HUES64 (cell line): ENCODE results near the gene PRR19.

ENCODE experiments used
- H3K27ac ChIP-seq: 2 replicates; pipeline ENCODE4 v1.7.0; 2013; ENCODE audit warnings: low read depth, low read length, inconsistent platforms
- H3K27me3 ChIP-seq: 2 replicates; pipeline ENCODE4 v1.6.1; 2013; ENCODE audit warnings: mild to moderate bottlenecking, low read length; ENCODE audit not compliant: insufficient read depth
- H3K36me3 ChIP-seq: 2 replicates; pipeline ENCODE4 v1.6.1; 2013; ENCODE audit warnings: mild to moderate bottlenecking, low read length; ENCODE audit not compliant: insufficient read depth
- H3K4me1 ChIP-seq: 2 replicates; pipeline ENCODE4 v1.6.1; 2013; ENCODE audit warnings: mild to moderate bottlenecking, low read length, moderate library complexity; ENCODE audit not compliant: insufficient read depth
- H3K4me3 ChIP-seq: 2 replicates; pipeline ENCODE4 v1.5.1; 2013; ENCODE audit warnings: mild to moderate bottlenecking, low read length, moderate library complexity
- H3K9ac ChIP-seq: 2 replicates; pipeline ENCODE4 v1.6.1; 2013; ENCODE audit warnings: mild to moderate bottlenecking, low read depth, low read length
- H3K9me3 ChIP-seq: 2 replicates; pipeline ENCODE4 v1.6.1; 2013; ENCODE audit warnings: low read depth, low read length; ENCODE audit not compliant: insufficient read depth
- WGBS: fragments of 150-250, 120-280 bp; methylation state at CpG from one replicate; pipeline ENCODE4 v1.1.7; 2013; ENCODE audit warnings: missing lambda C conversion rate; 5-methylcytosine and 5-hydroxymethylcytosine counted together

The PRR19 gene

DNA sequence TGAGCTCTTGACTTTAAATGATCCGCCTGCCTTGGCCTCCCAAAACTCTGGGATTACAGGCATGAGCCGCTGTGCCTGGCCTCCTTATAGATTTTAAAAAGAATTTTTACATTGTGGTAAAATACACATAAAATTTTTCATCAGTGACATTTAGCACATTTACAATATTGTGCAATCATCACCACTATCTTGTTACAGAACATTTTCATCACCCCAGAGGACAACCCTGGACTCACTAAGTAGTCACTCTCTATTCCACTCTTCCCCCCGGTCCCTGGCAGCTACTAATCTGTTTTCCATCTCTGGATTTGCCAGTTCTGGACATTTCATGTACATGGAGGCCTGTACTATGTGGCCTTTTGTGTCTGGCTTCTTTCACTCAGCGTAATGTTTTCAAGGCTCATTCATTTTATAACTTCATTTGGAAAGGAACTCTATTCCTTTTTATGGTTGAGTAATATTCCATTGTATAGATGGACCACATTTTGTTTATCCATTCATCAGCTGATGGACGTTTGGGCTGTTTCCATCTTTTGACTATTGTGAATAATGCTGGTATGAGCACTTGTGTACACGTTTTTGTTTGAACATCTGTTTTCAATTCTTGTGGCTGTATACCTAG is 43.4 kb downstream of the PRR19 start:
- Histone ChIP-seq H3K36me3 (peaks cover 10% of the 10 kb centered on the region), H3K9me3 (no peaks in the 10 kb centered on the region), H3K27ac (no peak overlapping the region), H3K4me1 (no peaks in the 10 kb centered on the region), H3K9ac (no peak overlapping the region), H3K4me3 (no peak overlapping the region), H3K27me3 (no peaks in the 10 kb centered on the region)
- 94% methylated on average over 5 of the region's 6 CpGs for WGBS

DNA sequence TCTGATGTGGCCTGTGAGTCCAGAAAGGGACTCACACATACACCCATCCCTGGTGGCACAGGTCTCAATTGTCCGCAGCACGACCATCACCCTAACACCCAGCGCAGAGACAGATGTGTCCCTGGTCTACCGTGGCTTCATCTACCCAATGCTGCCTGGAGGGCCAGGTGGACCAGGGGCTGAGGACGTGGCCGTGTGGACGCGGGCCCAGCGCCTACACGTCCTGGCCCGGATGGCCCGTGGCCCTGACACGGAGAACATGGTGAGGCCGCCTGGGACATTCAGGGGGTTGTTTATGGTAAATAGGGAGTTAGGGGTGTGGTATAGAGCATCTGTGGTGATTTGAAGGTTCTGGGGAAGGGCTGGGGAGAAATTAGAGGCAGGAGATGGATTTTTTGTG is 46.3 kb downstream of the PRR19 start:
- WGBS, result 96% methylated on average over 14 of the region's 14 CpGs
- no peak overlapping the region for H3K9ac ChIP-seq
- no peak overlapping the region for H3K27ac ChIP-seq
- H3K27me3 ChIP-seq, result no peaks in the 10 kb centered on the region
- H3K4me3 ChIP-seq, result no peak overlapping the region
- H3K9me3 ChIP-seq, result no peaks in the 10 kb centered on the region
- no peaks in the 10 kb centered on the region for H3K4me1 ChIP-seq
- H3K36me3 ChIP-seq, result peaks cover 10% of the 10 kb centered on the region

- Histone ChIP-seq H3K27me3 (no peaks in the 10 kb centered on the region), H3K9me3 (no peaks in the 10 kb centered on the region), H3K27ac (no peak overlapping the region), H3K4me1 (no peaks in the 10 kb centered on the region), H3K9ac (no peak overlapping the region), H3K36me3 (peaks cover 15% of the 10 kb centered on the region), H3K4me3 (no peak overlapping the region)
- WGBS, result 94% methylated on average over 14 of the region's 14 CpGs
These were observed 47.6 kb downstream of the PRR19 start for GRCh38 chr19:42349378-42350107.

- no peaks in the 10 kb centered on the region for H3K4me1 ChIP-seq
- H3K27ac ChIP-seq, result no peak overlapping the region
- H3K9ac ChIP-seq, result no peak overlapping the region
- peaks cover 11% of the 10 kb centered on the region for H3K36me3 ChIP-seq
- no peak overlapping the region for H3K4me3 ChIP-seq
- H3K27me3 ChIP-seq, result no peaks in the 10 kb centered on the region
- no peaks in the 10 kb centered on the region for H3K9me3 ChIP-seq
- WGBS, result 88% methylated on average over 3 of the region's 3 CpGs
These were observed 48.5 kb downstream of the PRR19 start for GRCh38 chr19:42350417-42350816.

DNA sequence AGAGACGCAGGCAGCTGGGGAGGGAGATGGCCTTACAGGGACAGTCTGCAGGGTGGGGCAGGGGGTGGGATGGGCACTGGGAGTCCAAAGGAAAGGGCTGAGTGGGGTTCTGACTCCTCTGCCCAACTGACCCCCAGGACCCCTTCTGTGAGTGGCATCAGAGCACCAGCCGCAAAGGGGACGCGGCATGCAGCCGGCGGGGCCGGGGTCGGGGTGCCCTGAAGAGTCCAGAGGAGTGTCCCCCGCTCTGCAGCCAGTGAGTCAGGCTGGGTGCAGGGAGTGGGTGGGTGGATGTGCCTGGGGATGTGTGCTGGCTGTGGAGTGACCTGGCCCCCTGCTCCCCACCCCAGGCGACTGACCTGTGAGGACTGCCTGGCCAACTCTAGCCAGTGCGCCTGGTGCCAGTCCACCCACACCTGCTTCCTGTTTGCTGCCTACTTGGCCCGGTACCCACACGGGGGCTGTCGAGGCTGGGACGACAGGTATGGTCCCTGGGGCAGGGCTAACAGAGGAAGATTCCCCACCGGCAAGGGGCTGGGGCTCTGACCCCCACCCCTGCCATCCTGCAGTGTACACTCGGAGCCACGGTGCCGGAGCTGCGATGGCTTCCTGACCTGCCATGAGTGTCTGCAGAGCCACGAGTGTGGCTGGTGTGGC is 49.3 kb downstream of the PRR19 start:
- H3K4me3 ChIP-seq, result no peak overlapping the region
- WGBS, result 95% methylated on average over 21 of the region's 21 CpGs
- no peaks in the 10 kb centered on the region for H3K4me1 ChIP-seq
- no peaks in the 10 kb centered on the region for H3K9me3 ChIP-seq
- no peaks in the 10 kb centered on the region for H3K27me3 ChIP-seq
- peaks cover 17% of the 10 kb centered on the region; the same call in 1 of the 2 replicates for H3K36me3 ChIP-seq
- H3K27ac ChIP-seq, result no peak overlapping the region
- no peak overlapping the region for H3K9ac ChIP-seq

DNA sequence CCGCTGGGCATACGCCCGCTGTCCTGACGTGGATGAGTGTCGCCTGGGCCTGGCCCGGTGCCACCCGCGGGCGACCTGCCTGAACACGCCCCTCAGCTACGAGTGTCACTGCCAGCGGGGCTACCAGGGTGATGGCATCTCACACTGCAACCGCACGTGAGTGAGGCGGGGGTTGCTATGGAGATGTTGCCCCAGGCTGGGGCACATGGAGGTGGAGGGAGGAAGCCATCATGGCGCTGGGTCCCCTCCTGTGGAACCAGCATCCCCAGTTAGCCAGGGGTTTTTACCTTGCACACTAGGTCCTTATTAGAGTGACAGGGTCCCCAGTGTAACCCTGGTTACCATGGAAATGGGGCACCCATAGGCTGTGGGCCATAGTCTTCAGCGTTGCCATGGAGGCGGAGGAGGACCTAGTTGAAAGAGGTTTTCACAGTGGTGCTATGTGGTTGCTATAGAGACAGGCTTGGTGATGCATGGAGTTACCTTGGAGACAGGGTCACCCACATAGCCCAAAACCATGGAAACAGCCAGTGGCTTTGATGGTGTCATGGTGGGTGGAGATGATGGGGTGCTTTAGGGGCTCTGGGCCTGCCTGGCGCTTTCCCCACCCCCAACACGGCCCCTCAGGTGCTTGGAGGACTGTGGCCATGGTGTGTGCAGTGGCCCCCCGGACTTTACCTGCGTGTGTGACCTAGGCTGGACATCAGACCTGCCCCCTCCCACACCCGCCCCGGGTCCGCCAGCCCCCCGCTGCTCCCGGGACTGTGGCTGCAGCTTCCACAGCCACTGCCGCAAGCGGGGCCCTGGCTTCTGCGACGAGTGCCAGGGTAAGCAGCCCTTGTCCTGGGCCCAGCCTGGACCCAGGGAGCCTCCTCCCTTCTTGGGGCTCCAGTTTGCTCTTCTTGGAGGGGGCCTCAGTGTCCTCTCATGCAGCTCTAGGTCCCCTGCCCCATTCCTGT is 50.6 kb downstream of the PRR19 start:
- Histone ChIP-seq H3K9ac (no peak overlapping the region), H3K27ac (no peak overlapping the region), H3K4me1 (no peaks in the 10 kb centered on the region), H3K9me3 (no peaks in the 10 kb centered on the region), H3K36me3 (peaks cover 29% of the 10 kb centered on the region), H3K4me3 (no peak overlapping the region), H3K27me3 (no peaks in the 10 kb centered on the region)
- whole genome bisulfite sequencing, result 95% methylated on average over 31 of the region's 31 CpGs

DNA sequence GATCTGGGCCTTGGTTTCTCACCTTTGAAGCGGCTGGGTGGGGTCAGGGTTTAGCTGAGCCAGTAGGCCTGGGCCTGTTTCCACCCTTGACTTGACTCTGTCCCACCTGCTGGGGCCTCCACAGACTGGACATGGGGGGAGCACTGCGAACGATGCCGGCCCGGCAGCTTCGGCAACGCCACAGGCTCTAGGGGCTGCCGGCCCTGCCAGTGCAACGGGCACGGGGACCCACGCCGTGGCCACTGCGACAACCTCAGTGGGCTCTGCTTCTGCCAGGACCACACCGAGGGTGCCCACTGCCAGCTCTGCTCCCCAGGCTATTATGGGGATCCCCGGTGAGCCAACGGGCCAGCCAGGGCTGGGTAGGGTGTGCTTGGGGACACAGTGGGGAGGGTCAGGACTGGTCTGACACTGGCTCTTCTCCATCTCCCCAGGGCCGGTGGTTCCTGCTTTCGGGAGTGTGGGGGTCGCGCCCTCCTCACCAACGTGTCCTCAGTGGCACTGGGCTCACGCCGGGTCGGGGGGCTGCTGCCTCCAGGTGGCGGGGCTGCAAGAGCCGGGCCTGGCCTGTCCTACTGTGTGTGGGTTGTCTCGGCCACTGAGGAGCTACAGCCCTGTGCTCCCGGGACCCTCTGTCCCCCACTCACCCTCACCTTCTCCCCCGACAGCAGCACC is 51.5 kb downstream of the PRR19 start:
- no peak overlapping the region for H3K9ac ChIP-seq
- H3K36me3 ChIP-seq, result peaks cover 26% of the 10 kb centered on the region
- 95% methylated on average over 29 of the region's 29 CpGs for WGBS
- H3K4me1 ChIP-seq, result no peaks in the 10 kb centered on the region
- H3K27me3 ChIP-seq, result no peaks in the 10 kb centered on the region
- H3K9me3 ChIP-seq, result no peaks in the 10 kb centered on the region
- no peak overlapping the region for H3K4me3 ChIP-seq
- H3K27ac ChIP-seq, result no peak overlapping the region

DNA sequence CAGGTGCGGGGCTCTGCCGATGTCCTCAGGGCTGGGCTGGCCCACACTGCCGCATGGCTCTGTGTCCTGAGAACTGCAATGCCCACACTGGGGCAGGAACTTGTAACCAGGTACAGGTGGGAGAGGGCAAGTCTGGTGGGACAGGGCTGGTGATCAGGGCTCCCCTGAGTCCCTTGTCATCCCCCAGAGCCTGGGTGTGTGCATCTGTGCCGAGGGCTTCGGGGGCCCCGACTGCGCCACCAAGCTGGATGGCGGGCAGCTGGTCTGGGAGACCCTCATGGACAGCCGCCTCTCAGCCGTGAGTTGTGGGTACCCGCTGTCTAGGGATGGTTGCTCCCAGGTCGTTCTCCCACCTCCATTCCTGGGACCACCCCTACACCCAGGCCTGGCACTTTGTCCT is 54.0 kb downstream of the PRR19 start:
- no peaks in the 10 kb centered on the region for H3K27me3 ChIP-seq
- no peaks in the 10 kb centered on the region for H3K4me1 ChIP-seq
- no peak overlapping the region for H3K27ac ChIP-seq
- no peaks in the 10 kb centered on the region for H3K9me3 ChIP-seq
- H3K36me3 ChIP-seq, result peaks cover 31% of the 10 kb centered on the region
- 96% methylated on average over 12 of the region's 12 CpGs for WGBS
- no peak overlapping the region for H3K4me3 ChIP-seq
- H3K9ac ChIP-seq, result no peak overlapping the region

GRCh38 chr19:42356686-42357085 is 54.8 kb downstream of the PRR19 start:
- Histone ChIP-seq H3K9ac (no peak overlapping the region), H3K36me3 (peaks cover 31% of the 10 kb centered on the region), H3K4me3 (no peak overlapping the region), H3K27ac (no peak overlapping the region), H3K27me3 (no peaks in the 10 kb centered on the region), H3K9me3 (no peaks in the 10 kb centered on the region), H3K4me1 (no peaks in the 10 kb centered on the region)
- 97% methylated on average over 15 of the region's 15 CpGs for WGBS

DNA sequence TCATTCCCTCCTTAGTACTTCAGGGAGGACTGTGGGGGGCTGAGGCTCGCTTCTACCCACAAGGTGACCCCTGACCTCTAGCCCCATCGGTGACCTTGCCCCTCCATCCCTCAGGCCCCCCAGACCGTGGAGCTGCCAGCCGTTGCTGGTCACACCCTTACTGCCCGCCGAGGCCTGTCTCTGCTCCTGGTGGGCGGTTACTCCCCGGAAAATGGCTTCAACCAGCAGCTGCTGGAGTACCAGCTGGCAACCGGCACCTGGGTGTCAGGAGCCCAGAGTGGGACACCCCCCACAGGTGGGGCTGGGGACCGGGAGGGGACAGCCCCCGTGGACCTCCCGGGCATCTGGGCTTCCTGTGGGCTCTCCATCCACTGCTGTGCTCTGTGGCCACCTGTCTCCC is 55.4 kb downstream of the PRR19 start:
- Histone ChIP-seq H3K4me1 (no peaks in the 10 kb centered on the region), H3K4me3 (no peak overlapping the region), H3K27ac (no peak overlapping the region), H3K9me3 (no peaks in the 10 kb centered on the region), H3K9ac (no peak overlapping the region), H3K36me3 (peaks cover 31% of the 10 kb centered on the region), H3K27me3 (no peaks in the 10 kb centered on the region)
- WGBS, result 96% methylated on average over 12 of the region's 12 CpGs
